GM18511 (cell line): ENCODE results near the gene CRAMP1.

Experiments
- ATAC-seq: cut with Tn5 transposase; IDR thresholded peaks from one replicate; pipeline ENCODE4 v1.9.1; 2021; ENCODE audit warnings: mild to moderate bottlenecking, moderate library complexity; ENCODE audit not compliant: unreplicated experiment

Gene CRAMP1

GRCh38 chr16:1655909-1656807, 44.0 kb downstream of the CRAMP1 start:
- no peak for ATAC-seq

- no peak for ATAC-seq
Observed at GRCh38 chr16:1656808-1657617, 44.9 kb downstream of the CRAMP1 start.

GRCh38 chr16:1657841-1658240, 45.7 kb downstream of the CRAMP1 start:
- ATAC-seq, result no peak

DNA sequence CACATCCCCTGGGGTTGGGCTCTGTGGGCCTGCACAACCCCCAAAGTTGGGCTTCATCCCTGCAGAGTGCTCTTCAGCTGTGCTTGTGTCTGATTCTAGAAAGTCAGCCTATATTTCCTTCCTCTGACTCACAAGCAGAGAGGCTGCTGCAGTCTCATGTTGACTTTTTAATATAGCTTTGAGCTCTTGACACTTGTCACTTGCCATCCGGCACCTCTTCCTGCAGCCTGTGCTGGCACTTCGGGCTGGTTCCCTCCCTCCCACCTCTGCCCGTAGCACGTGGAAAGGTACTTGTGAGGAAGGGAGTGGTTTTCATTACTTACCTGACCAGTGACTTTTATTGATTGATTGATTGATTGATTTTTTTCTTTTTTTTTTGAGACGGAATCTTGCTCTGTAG, 46.9 kb downstream of the CRAMP1 start:
- ATAC-seq, result no peak

GRCh38 chr16:1661826-1662225, 49.7 kb downstream of the CRAMP1 start:
- no peak for ATAC-seq

DNA sequence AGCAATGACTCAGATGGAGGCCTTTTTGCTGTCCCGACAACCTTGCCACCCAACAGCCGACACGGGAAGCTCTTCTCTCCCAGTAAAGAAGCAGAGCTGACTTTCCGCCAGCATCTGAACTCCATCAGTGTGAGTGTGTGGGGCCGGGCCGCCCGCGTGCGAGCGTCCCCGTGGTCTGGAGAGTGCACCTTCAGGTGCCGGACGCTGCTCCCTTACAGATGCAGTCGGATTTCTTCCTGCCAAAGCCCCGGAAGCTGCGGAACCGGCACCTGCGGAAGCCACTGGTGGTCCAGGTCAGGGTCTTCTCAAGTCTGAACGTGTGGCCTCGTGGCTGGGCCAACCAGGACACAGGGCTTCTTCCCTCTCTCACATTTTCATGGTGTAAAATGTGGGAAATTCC, 50.4 kb downstream of the CRAMP1 start:
- ATAC-seq, result no peak

DNA sequence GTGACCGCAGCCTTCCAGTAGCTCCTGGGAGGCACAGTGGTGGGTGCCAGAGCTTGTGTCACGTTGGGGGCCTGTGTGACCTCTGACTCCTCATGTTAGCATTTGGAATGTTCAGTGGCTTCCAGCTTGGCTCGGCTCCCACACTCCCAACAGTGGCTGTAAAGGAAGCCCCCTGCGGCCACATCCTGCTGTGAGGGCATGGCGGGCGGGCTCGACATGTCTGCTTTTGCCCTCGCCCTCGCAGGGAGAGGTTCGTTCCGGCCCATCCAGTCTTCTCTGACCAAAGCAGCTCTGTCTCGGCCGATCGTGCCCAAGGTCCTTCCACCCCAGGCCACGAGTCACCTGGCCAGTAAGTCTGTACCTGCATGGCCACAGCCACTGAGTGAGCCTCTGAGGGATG, 53.7 kb downstream of the CRAMP1 start:
- no peak for ATAC-seq

DNA sequence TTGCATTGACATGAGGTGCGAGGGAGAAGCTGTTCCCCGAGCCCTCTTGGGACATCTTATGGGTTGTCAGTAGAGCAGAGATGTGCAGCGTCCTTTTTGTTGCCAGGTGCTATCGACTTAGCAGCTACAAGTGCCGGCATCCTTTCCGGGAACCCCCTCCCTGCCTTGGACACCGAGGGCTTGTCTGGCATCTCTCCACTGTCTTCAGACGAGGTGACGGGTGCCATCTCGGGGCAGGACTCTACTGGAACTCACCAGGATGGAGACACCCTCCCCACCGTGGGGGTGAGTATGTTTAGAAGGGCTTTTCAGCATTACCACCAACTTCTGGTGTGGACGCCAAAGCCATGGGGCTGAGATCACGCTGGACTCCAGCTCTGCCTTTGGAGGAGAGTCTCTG, 54.2 kb downstream of the CRAMP1 start:
- ATAC-seq, result no peak

- ATAC-seq, result no peak
Observed at GRCh38 chr16:1667271-1667670, 55.1 kb downstream of the CRAMP1 start.

- no peak for ATAC-seq
Observed at GRCh38 chr16:1667916-1668315, 55.8 kb downstream of the CRAMP1 start.

- no peak for ATAC-seq
Observed at GRCh38 chr16:1668612-1669319, 56.6 kb downstream of the CRAMP1 start.

- ATAC-seq, result no peak
Observed at GRCh38 chr16:1669698-1670097, 57.5 kb downstream of the CRAMP1 start.

GRCh38 chr16:1670371-1670770, 58.2 kb downstream of the CRAMP1 start:
- no peak for ATAC-seq

DNA sequence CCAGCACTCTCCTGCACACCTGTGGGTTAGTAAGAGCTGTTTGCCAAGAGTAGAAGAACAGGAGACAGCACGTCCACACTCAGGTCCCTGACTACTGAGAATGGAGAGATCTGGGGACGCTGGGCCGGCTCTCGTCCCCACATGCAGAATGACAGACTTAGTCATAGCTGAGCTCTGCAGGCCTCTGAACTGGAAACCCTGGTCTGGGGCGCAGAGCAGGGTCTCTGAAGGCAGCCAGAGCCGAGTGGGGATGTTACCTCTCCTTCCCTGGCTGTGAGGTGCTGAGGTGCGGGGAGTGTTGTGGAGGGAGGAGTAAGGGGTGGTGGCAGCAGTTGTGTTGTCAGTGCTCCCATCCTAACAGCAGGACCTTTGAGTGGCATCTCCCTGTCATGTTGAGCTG, 58.7 kb downstream of the CRAMP1 start:
- ATAC-seq, result no peak

GRCh38 chr16:1673424-1674151, 61.4 kb downstream of the CRAMP1 start:
- ATAC-seq, result no peak

- no peak for ATAC-seq
Observed at GRCh38 chr16:1674306-1674705, 62.1 kb downstream of the CRAMP1 start.

GRCh38 chr16:1674751-1675664, 62.8 kb downstream of the CRAMP1 start:
- ATAC-seq, result no peak

- ATAC-seq, result no peak
Observed at GRCh38 chr16:1676661-1677060, 64.5 kb downstream of the CRAMP1 start.

DNA sequence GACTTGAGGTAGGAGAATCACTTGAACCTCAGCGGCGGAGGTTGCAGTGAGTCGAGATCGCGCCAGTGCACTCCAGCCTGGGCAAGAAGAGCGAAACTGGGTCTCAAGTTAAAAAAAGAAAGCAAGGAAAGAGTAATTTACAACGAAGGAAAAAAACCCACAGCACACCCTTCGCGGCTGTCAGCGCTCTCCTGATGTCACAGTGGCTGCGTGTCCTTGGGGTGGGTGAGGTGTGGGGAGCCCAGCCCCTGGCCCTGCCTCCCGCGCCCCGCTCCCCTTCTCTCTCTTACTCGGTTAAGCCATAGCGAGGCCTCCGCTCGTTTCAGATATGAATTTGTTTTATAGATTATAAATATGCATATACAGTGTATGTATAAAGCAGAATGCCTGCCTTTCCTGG, 65.2 kb downstream of the CRAMP1 start:
- no peak for ATAC-seq
